ENCODE measurements around the gene OR1N2. TPM values are rescaled to one million over a fixed set of nuclear protein-coding genes. Genes with fewer than 3 reads are reported as not detected.

Gene OR1N2, protein sequence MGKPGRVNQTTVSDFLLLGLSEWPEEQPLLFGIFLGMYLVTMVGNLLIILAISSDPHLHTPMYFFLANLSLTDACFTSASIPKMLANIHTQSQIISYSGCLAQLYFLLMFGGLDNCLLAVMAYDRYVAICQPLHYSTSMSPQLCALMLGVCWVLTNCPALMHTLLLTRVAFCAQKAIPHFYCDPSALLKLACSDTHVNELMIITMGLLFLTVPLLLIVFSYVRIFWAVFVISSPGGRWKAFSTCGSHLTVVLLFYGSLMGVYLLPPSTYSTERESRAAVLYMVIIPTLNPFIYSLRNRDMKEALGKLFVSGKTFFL
- total RNA-seq (not detected), polyA plus RNA-seq (ENCODE audit: insufficient read depth, low read depth, low replicate concordance) (not detected)
- long read RNA-seq, donor 1: 0 reads
- long read RNA-seq, donor 2: 0 reads
- long read RNA-seq, donor 3: 0 reads
- long read RNA-seq, donor 4: 0 reads
- long read RNA-seq, donor 5: 0 reads
- long read RNA-seq, donor 6: 0 reads
- long read RNA-seq, donor 7: 0 reads
- long read RNA-seq, donor 8: 0 reads
- long read RNA-seq, donor 9: 0 reads
- long read RNA-seq, donor 10: 0 reads

GRCh38 chr9:122552812-122553211, at the start of gene OR1N2:
TSS of gene OR1N2 (plus strand) at chr9:122553112. CDS start at chr9:122553212, 100 bp downstream.
- DNase-seq (no peak), FAIRE-seq (no peak)
- Histone ChIP-seq H3K4me1 (ENCODE audit: control insufficient read depth in 2 of 3, insufficient read depth in 2 of 3, low read depth in 1 of 3, low read length in 3 of 3) (no peaks in the 10 kb centered on the region), H3K36me3 (ENCODE audit: control insufficient read depth in 2 of 3, insufficient read depth in 3 of 3, low read length in 3 of 3) (no peaks in the 10 kb centered on the region), H3K4me3 (ENCODE audit: low read length in 3 of 3) (no peak within 1 kb of the TSS), H3K9me3 (ENCODE audit: control insufficient read depth in 2 of 3, insufficient read depth in 1 of 3, low read length in 3 of 3) (peaks cover 0 to 9% (median 0%) of the 10 kb centered on the region in 3 donors), H3K9ac (ENCODE audit: low read length in 3 of 3) (no peak within 1 kb of the TSS), H3K27me3 (ENCODE audit: control insufficient read depth, insufficient read depth, low read length) (no peaks in the 10 kb centered on the region), H3K27ac (ENCODE audit: low read depth in 2 of 2, low read length in 2 of 2) (no peak within 1 kb of the TSS)
- no peak for TF ChIP-seq CTCF (IDR thresholded peaks at IDR 0.05; ENCODE audit: borderline replicate concordance, extremely low read depth, insufficient read depth)
- intact Hi-C loops (cut with DNase I): no loop called here

GRCh38 chr9:122506964-122507363, 45.9 kb upstream of the OR1N2 start:
- DNase-seq: no peak
- no peak overlapping the region for H3K27ac ChIP-seq (ENCODE audit: low read depth in 2 of 2, low read length in 2 of 2)
- no peak for TF ChIP-seq CTCF (IDR thresholded peaks at IDR 0.05; ENCODE audit: borderline replicate concordance, extremely low read depth, insufficient read depth)
- no peaks in the 10 kb centered on the region for H3K36me3 ChIP-seq (ENCODE audit: control insufficient read depth in 2 of 3, insufficient read depth in 3 of 3, low read length in 3 of 3)
- intact Hi-C loops (cut with DNase I): no loop called here
- no peaks in the 10 kb centered on the region for H3K9me3 ChIP-seq (ENCODE audit: control insufficient read depth in 2 of 3, insufficient read depth in 1 of 3, low read length in 3 of 3)
- no peaks in the 10 kb centered on the region for H3K4me1 ChIP-seq (ENCODE audit: control insufficient read depth in 2 of 3, insufficient read depth in 2 of 3, low read depth in 1 of 3, low read length in 3 of 3)
- H3K9ac ChIP-seq (ENCODE audit: low read length in 3 of 3): no peak overlapping the region
- no peak for FAIRE-seq
- no peaks in the 10 kb centered on the region for H3K27me3 ChIP-seq (ENCODE audit: control insufficient read depth, insufficient read depth, low read length)
- H3K4me3 ChIP-seq (ENCODE audit: low read length in 3 of 3): no peak overlapping the region

GRCh38 chr9:122510502-122510901, 42.4 kb upstream of the OR1N2 start, which contains the start of gene OR1J2:
TSS of gene OR1J2 (plus strand) at chr9:122510802. CDS start at chr9:122510802, 0 bp downstream.
- no peaks in the 10 kb centered on the region for H3K27me3 ChIP-seq (ENCODE audit: control insufficient read depth, insufficient read depth, low read length)
- intact Hi-C loops (cut with DNase I): no loop called here
- no peaks in the 10 kb centered on the region for H3K9me3 ChIP-seq (ENCODE audit: control insufficient read depth in 2 of 3, insufficient read depth in 1 of 3, low read length in 3 of 3)
- TF ChIP-seq CTCF (IDR thresholded peaks at IDR 0.05; ENCODE audit: borderline replicate concordance, extremely low read depth, insufficient read depth): no peak
- no peaks in the 10 kb centered on the region for H3K36me3 ChIP-seq (ENCODE audit: control insufficient read depth in 2 of 3, insufficient read depth in 3 of 3, low read length in 3 of 3)
- H3K27ac ChIP-seq (ENCODE audit: low read depth in 2 of 2, low read length in 2 of 2): no peak within 1 kb of the TSS
- no peaks in the 10 kb centered on the region for H3K4me1 ChIP-seq (ENCODE audit: control insufficient read depth in 2 of 3, insufficient read depth in 2 of 3, low read depth in 1 of 3, low read length in 3 of 3)
- DNase-seq (no peak), FAIRE-seq (no peak)
- H3K4me3 ChIP-seq (ENCODE audit: low read length in 3 of 3): no peak within 1 kb of the TSS
- no peak within 1 kb of the TSS for H3K9ac ChIP-seq (ENCODE audit: low read length in 3 of 3)
